OCI-LY3 (cell line): Measurements from ENCODE around the gene C6orf163.
"Not testable (repeated sequence)": the region's sequence is repeated elsewhere in the genome, so short reads cannot be mapped to it uniquely, and the experiment has no call there.

Source experiments
- H2AFZ ChIP-seq: fragments of 200-600, 300-600 bp; shearing (Covaris generic); 2 replicates; pipeline ENCODE4 v1.6.0; 2014; ENCODE audit warnings: antibody characterized with exemption, low read depth, low read length
- H3K27ac ChIP-seq: fragments of 200-600, 300-600 bp; sonication (generic); 2 replicates; pipeline ENCODE4 v1.5.1; 2014; ENCODE audit warnings: mild to moderate bottlenecking, low read length, moderate library complexity, mixed read lengths
- H3K27me3 ChIP-seq: fragments of 200-600, 300-600 bp; sonication (generic); 2 replicates; pipeline ENCODE4 v1.6.1; 2014; ENCODE audit warnings: low read depth, low read length, mixed read lengths
- H3K36me3 ChIP-seq: fragments of 200-600, 300-600 bp; sonication (generic); replicated peaks from 2 replicates; pipeline ENCODE3; 2014; ENCODE audit warnings: low read depth, low read length, mixed read lengths
- H3K4me1 ChIP-seq: fragments of 300-600, 200-600 bp; sonication (generic); 2 replicates; pipeline ENCODE4 v1.6.1; 2014; ENCODE audit warnings: low read length, mixed read lengths
- H3K4me2 ChIP-seq: fragments of 200-600, 300-600 bp; sonication (generic); 2 replicates; pipeline ENCODE4 v1.6.1; 2014; ENCODE audit warnings: low read length, mixed read lengths
- H3K4me3 ChIP-seq: fragments of 300-600, 200-600 bp; sonication (generic); 2 replicates; pipeline ENCODE4 v1.5.1; 2014; ENCODE audit warnings: antibody characterized with exemption, mild to moderate bottlenecking, low read length, moderate library complexity
- H3K79me2 ChIP-seq: fragments of 300-600, 200-600 bp; shearing (Covaris generic); 2 replicates; pipeline ENCODE4 v1.6.1; 2014; ENCODE audit warnings: mild to moderate bottlenecking, low read length, mixed read lengths
- H3K9ac ChIP-seq: fragments of 300-600, 200-600 bp; shearing (Covaris generic); 2 replicates; pipeline ENCODE4 v1.6.0; 2014; ENCODE audit warnings: mild to moderate bottlenecking, low read length, moderate library complexity
- H3K9me3 ChIP-seq: fragments of 200-600, 300-600 bp; shearing (Covaris generic); 2 replicates; pipeline ENCODE4 v1.6.1; 2014; ENCODE audit warnings: low read length, mixed read lengths; ENCODE audit not compliant: insufficient read depth
- H4K20me1 ChIP-seq: fragments of 200-600, 300-600 bp; sonication (generic); 2 replicates; pipeline ENCODE4 v1.6.1; 2016; ENCODE audit warnings: low read length, mixed read lengths; ENCODE audit not compliant: insufficient read depth
- EZH2phosphoT487 ChIP-seq: fragments of 200-600 bp; shearing (Covaris generic); IDR thresholded peaks from 2 replicates; pipeline ENCODE4 v1.6.1; 2018; ENCODE audit warnings: antibody characterized with exemption, mixed run types, low read depth
- TF ChIP-seq, protein P1 (sequence below): fragments of 200-600, 300-600 bp; sonication (generic); IDR thresholded peaks from 2 replicates; pipeline ENCODE4 v1.5.1; 2014; ENCODE audit warnings: antibody characterized with exemption, low read length, low read depth

Gene C6orf163

DNA sequence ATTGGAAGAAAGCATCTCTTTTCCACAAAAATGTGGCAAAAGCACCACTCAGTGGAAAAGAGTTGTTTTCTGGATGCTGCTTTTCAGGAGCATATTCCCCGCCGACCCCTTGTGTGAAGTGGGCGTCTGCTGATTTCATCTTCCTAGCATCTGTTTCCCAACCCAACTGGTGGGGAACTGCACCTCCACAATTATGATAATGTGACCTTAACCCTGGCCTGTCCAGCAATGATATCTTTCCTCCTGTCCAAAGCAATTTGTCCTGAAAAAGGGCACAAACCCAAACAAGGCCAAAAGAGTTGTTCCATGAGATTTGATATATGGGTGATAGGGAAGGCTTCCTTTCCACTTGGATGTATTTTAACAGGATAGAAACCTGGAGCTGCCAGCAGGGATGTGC, 29.5 kb upstream of the C6orf163 start:
- no peak overlapping the region for H3K4me3 ChIP-seq
- no peaks in the 10 kb centered on the region for H3K27me3 ChIP-seq
- no peaks in the 10 kb centered on the region for H3K79me2 ChIP-seq
- no peak overlapping the region for H3K27ac ChIP-seq
- H2AFZ ChIP-seq = no peak overlapping the region
- H3K4me1 ChIP-seq = no peaks in the 10 kb centered on the region
- TF ChIP-seq, protein P1, sequence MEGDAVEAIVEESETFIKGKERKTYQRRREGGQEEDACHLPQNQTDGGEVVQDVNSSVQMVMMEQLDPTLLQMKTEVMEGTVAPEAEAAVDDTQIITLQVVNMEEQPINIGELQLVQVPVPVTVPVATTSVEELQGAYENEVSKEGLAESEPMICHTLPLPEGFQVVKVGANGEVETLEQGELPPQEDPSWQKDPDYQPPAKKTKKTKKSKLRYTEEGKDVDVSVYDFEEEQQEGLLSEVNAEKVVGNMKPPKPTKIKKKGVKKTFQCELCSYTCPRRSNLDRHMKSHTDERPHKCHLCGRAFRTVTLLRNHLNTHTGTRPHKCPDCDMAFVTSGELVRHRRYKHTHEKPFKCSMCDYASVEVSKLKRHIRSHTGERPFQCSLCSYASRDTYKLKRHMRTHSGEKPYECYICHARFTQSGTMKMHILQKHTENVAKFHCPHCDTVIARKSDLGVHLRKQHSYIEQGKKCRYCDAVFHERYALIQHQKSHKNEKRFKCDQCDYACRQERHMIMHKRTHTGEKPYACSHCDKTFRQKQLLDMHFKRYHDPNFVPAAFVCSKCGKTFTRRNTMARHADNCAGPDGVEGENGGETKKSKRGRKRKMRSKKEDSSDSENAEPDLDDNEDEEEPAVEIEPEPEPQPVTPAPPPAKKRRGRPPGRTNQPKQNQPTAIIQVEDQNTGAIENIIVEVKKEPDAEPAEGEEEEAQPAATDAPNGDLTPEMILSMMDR = no peak
- no peak for TF ChIP-seq EZH2phosphoT487
- no peak overlapping the region for H3K4me2 ChIP-seq
- no peaks in the 10 kb centered on the region for H4K20me1 ChIP-seq
- H3K9ac ChIP-seq = no peak overlapping the region
- no peaks in the 10 kb centered on the region for H3K9me3 ChIP-seq
- no peaks in the 10 kb centered on the region for H3K36me3 ChIP-seq

DNA sequence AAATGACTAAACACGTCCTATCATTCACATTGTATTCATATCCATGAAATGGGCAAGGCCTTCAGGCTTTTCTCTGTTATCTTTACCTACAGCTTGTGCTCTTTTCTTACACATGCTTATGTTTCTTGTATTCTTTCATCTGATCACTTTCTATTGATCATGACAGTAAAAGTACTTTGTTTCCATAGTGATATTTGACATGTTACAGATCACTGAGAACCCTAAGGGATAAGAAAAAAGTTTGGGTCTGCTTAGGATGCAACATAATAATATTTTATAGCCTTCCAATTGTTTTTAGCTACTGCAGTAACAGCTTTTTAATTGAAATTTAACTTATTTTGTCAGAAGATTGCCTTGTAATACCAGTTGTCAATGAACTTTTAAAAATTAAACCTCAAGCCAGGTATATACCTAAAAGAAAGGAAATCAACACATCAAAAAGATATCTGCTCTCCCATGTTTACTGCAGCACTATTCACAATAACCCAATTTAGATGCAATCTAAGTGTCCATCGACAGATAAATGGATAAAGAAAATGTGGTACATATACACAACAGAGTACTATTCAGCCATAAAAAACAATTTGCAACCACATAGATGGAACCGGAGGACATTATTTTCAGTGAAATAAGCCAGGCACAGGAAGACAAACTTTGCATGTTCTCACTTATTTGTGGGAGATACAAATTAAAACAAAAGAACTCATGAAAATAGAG, 25.2 kb upstream of the C6orf163 start:
- Histone ChIP-seq H2AFZ (no peak overlapping the region), H3K27me3 (no peaks in the 10 kb centered on the region), H3K36me3 (no peaks in the 10 kb centered on the region), H3K4me1 (no peaks in the 10 kb centered on the region), H3K9ac (no peak overlapping the region), H3K27ac (no peak overlapping the region), H4K20me1 (no peaks in the 10 kb centered on the region), H3K4me2 (no peak overlapping the region), H3K79me2 (peaks cover 6% of the 10 kb centered on the region), H3K4me3 (no peak overlapping the region), H3K9me3 (no peaks in the 10 kb centered on the region)
- TF ChIP-seq, protein P1 = no peak
- TF ChIP-seq EZH2phosphoT487 = no peak

DNA sequence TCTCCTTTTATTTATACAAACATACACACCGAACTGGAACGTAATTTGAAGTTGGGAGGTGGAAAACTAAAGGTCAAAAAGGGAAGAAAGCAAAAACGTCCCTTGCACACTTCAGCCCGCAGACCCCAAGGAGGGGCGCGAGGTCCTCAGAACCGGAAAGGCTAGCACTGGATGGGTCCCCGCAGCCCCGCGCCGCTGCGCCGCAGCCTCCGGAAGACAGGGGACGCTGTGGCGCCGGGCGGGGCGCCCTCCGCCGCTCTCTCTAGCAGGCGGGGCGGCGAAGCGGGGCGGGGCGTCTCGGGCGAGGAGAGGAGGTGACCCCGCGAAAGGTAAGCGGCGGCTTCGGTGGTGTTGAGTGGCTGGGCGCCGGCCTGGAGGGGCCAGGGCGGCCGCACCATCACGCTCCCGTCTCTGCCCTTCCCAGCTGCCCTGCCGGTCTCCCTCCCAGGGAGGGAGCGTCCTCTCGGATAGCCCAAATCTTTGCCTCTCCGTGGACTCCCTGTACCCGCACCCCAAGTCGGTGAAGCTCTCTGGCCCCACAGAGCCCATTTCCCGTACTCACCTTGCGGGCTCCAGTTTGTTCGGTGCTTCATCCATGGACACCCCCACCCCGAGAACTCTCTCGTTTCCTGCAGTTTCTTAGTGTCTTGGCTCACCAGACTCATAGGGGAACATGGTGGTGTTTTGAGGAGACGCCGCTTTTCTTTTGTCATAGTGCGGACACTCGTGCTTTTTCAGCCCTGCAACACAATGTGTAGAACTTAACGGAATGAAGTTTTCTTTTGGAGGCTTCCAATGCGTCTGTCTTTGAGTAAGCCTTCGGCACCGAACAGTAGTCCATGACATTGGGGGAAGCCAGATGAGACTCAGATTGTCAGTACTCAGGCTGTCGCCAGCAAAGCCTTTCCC, 22.1 kb upstream of the C6orf163 start, which contains the start of gene SMIM8:
SMIM8 (plus strand) TSS at position 285 of the 909 bp plus-strand sequence. CDS start 14,444 bp downstream, outside the sequence.
- Histone ChIP-seq H3K27ac (no peak within 1 kb of the TSS; the same call in 1 of the 2 replicates), H3K79me2 (peaks cover 6% of the 10 kb centered on the region), H3K9me3 (no peaks in the 10 kb centered on the region), H3K36me3 (no peaks in the 10 kb centered on the region), H3K4me3 (peak within 1 kb of the TSS; percentile 100), H3K9ac (peak within 1 kb of the TSS; percentile 87), H2AFZ (peak within 1 kb of the TSS; percentile 100), H3K4me2 (peak within 1 kb of the TSS; percentile 84), H3K4me1 (no peaks in the 10 kb centered on the region), H3K27me3 (no peaks in the 10 kb centered on the region), H4K20me1 (no peaks in the 10 kb centered on the region)
- TF ChIP-seq, protein P1 = peak; percentile 72
- no peak for TF ChIP-seq EZH2phosphoT487

DNA sequence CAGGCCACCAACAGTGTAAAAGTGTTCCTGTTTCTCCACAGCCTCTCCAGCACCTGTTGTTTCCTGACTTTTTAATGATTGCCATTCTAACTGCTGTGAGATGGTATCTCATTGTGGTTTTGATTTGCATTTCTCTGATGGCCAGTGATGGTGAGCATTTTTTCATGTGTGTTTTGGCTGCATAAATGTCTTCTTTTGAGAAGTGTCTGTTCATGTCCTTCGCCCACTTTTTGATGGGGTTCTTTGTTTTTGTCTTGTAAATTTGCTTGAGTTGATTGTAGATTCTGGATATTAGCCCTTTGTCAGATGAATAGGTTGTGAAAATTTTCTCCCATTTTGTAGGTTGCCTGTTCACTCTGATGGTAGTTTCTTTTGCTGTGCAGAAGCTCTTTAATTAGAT, 20.7 kb upstream of the C6orf163 start:
- not testable (repeated sequence) for H3K9me3 ChIP-seq, H3K27me3 ChIP-seq

More for the DNA sequence above, 20.7 kb upstream of the C6orf163 start:
- H4K20me1 ChIP-seq, H3K36me3 ChIP-seq, H3K79me2 ChIP-seq, H2AFZ ChIP-seq, H3K4me3 ChIP-seq, H3K4me1 ChIP-seq, H3K9ac ChIP-seq, H3K4me2 ChIP-seq, H3K27ac ChIP-seq: not testable (repeated sequence)
